IMR-90 (cell line): ENCODE results near the gene UGT1A10. TPM values are rescaled to one million over a fixed set of nuclear protein-coding genes. Genes with fewer than 3 reads are reported as not detected.

Source experiments
- ATAC-seq: fragments of 200-7000 bp; cut with Tn5 transposase; 2 replicates; pipeline ENCODE4 v1.9.1; 2020; ENCODE audit warnings: low read depth, mild to moderate bottlenecking, moderate library complexity
- BruUV-seq: library from RNA; stranded (reverse); fragments of 400-500 nt; replicated peaks from 2 replicates; lab custom pipeline; 2021; lab: Mats Ljungman, UMichigan
- CTCF ChIA-PET: fragments of 300-600 bp; formaldehyde crosslinking; extraction: SDS; loops from one replicate; lab custom pipeline; 2021; ENCODE audit warnings: antibody characterized with exemption; lab: Yijun Ruan, JAX
- POLR2A ChIA-PET: fragments of 300-600 bp; sonication (Branson Sonifier 250); formaldehyde crosslinking; loops from one replicate; lab custom pipeline; 2022; ENCODE audit warnings: antibody characterized with exemption; ENCODE audit not compliant: unreplicated experiment; lab: Charles Lee
- DNase-seq: peaks from one replicate; pipeline ENCODE4 v3.0.0; 2013
- H2AFZ ChIP-seq: replicated peaks from 2 replicates; pipeline ENCODE3; 2013; ENCODE audit warnings: low read length, mild to moderate bottlenecking; ENCODE audit not compliant: poor library complexity
- H2AK5ac ChIP-seq: 2 replicates; pipeline ENCODE4 v1.6.1; 2013; ENCODE audit warnings: low read depth, low read length, inconsistent platforms
- H2AK9ac ChIP-seq: replicated peaks from 2 replicates; pipeline ENCODE3; 2013; ENCODE audit warnings: mild to moderate bottlenecking, low read depth, low read length, moderate library complexity; ENCODE audit not compliant: poor library complexity
- H2BK120ac ChIP-seq: 2 replicates; pipeline ENCODE4 v1.6.1; 2013; ENCODE audit warnings: low read depth, low read length, inconsistent platforms
- H2BK15ac ChIP-seq: 3 replicates; pipeline ENCODE4 v1.6.1; 2013; ENCODE audit warnings: low read depth, low read length, inconsistent platforms
- H2BK20ac ChIP-seq: 2 replicates; pipeline ENCODE4 v1.6.1; 2013; ENCODE audit warnings: low read depth, mild to moderate bottlenecking, inconsistent platforms, low read length, moderate library complexity
- H2BK5ac ChIP-seq: 2 replicates; pipeline ENCODE4 v1.6.1; 2013; ENCODE audit warnings: mild to moderate bottlenecking, low read depth, low read length, inconsistent platforms; ENCODE audit not compliant: poor library complexity, severe bottlenecking
- H3K14ac ChIP-seq: replicated peaks from 2 replicates; pipeline ENCODE4 v1.6.1; 2013; ENCODE audit warnings: low read depth, low read length, inconsistent platforms
- H3K18ac ChIP-seq: 2 replicates; pipeline ENCODE4 v1.6.1; 2013; ENCODE audit warnings: low read depth, low read length, control low read depth
- H3K23ac ChIP-seq: 2 replicates; pipeline ENCODE4 v1.6.1; 2013; ENCODE audit warnings: low read depth, low read length, inconsistent platforms
- H3K27ac ChIP-seq: 2 replicates; pipeline ENCODE4 v1.5.1; 2013; ENCODE audit warnings: mild to moderate bottlenecking, control low read depth, low read length; ENCODE audit not compliant: insufficient read depth
- H3K27me3 ChIP-seq: 2 replicates; pipeline ENCODE4 v1.6.1; 2013; ENCODE audit warnings: low read length; ENCODE audit not compliant: control insufficient read depth, insufficient read depth
- H3K36me3 ChIP-seq: 2 replicates; pipeline ENCODE4 v1.6.1; 2013; ENCODE audit warnings: low read length, mixed read lengths; ENCODE audit not compliant: control insufficient read depth, insufficient read depth
- H3K4ac ChIP-seq: 2 replicates; pipeline ENCODE4 v1.6.1; 2013; ENCODE audit warnings: low read depth, low read length, inconsistent platforms
- H3K4me1 ChIP-seq: 2 replicates; pipeline ENCODE4 v1.6.1; 2013; ENCODE audit warnings: low read length, mixed read lengths; ENCODE audit not compliant: control insufficient read depth, insufficient read depth
- H3K4me2 ChIP-seq: 2 replicates; pipeline ENCODE4 v1.6.1; 2013; ENCODE audit warnings: low read depth, mild to moderate bottlenecking, control low read depth, low read length, moderate library complexity
- H3K4me3 ChIP-seq: 2 replicates; pipeline ENCODE4 v1.5.1; 2013; ENCODE audit warnings: low read depth, mild to moderate bottlenecking, control low read depth, low read length, moderate library complexity; ENCODE audit not compliant: insufficient read depth
- H3K56ac ChIP-seq: 2 replicates; pipeline ENCODE4 v1.6.1; 2013; ENCODE audit warnings: low read length, inconsistent platforms; ENCODE audit not compliant: insufficient read depth; ENCODE audit errors: extremely low read depth
- H3K79me1 ChIP-seq, 2 experiments: 2 replicates each; pipeline ENCODE4 v1.6.1; 2013; ENCODE audit warnings: low read length in 2 of 2, inconsistent platforms in 1 of 2, low read depth in 1 of 2
- H3K9ac ChIP-seq: 2 replicates; pipeline ENCODE4 v1.6.1; 2013; ENCODE audit warnings: low read depth, low read length, control low read depth
- H3K9me1 ChIP-seq: 2 replicates; pipeline ENCODE4 v1.6.1; 2013; ENCODE audit warnings: low read length, inconsistent platforms; ENCODE audit not compliant: insufficient read depth
- H3K9me3 ChIP-seq: 2 replicates; pipeline ENCODE4 v1.6.1; 2013; ENCODE audit warnings: low read length; ENCODE audit not compliant: control insufficient read depth, insufficient read depth
- H4K20me1 ChIP-seq: 2 replicates; pipeline ENCODE4 v1.6.1; 2013; ENCODE audit warnings: low read length, inconsistent platforms; ENCODE audit not compliant: insufficient read depth
- H4K5ac ChIP-seq: 2 replicates; pipeline ENCODE4 v1.6.1; 2013; ENCODE audit warnings: mild to moderate bottlenecking, low read depth, low read length, control low read depth
- H4K8ac ChIP-seq, 2 experiments: 2 replicates each; pipeline ENCODE4 v1.6.1; 2013; ENCODE audit warnings: low read depth in 2 of 2, low read length in 2 of 2, control low read depth in 1 of 2, inconsistent platforms in 1 of 2
- H4K91ac ChIP-seq: 2 replicates; pipeline ENCODE4 v1.6.1; 2013; ENCODE audit warnings: low read depth, low read length, inconsistent platforms; ENCODE audit not compliant: insufficient read depth
- BHLHE40 ChIP-seq: fragments of 150-350 bp; IDR thresholded peaks from 2 replicates; pipeline ENCODE4 v1.6.1; 2016; ENCODE audit warnings: mild to moderate bottlenecking, low read depth, low read length
- CEBPB ChIP-seq: IDR thresholded peaks from 2 replicates; pipeline ENCODE4 v1.6.1; 2012; ENCODE audit warnings: low read depth, low read length, improper control_type of control experiment
- CHD1 ChIP-seq: IDR thresholded peaks from 2 replicates; pipeline ENCODE4 v1.6.1; 2012; ENCODE audit warnings: low read depth, low read length, improper control_type of control experiment
- FOS ChIP-seq: fragments of 150-350 bp; IDR thresholded peaks from 2 replicates; pipeline ENCODE4 v1.6.1; 2016; ENCODE audit warnings: low read depth, low read length
- POLR2A ChIP-seq: IDR thresholded peaks from 2 replicates; pipeline ENCODE4 v1.6.1; 2012; ENCODE audit warnings: mild to moderate bottlenecking, low read depth, low read length
- RFX5 ChIP-seq: IDR thresholded peaks from 2 replicates; pipeline ENCODE4 v1.8.0; 2012; ENCODE audit warnings: low read depth, mild to moderate bottlenecking, low read length, moderate library complexity
- WGBS, 2 experiments: methylation state at CpG; one replicate each; pipeline versions ENCODE4 v1.1.5 to v1.1.7; 2013; ENCODE audit warnings: missing lambda C conversion rate in 2 of 2; ENCODE audit not compliant: insufficient read length in 1 of 2; ENCODE audit errors: extremely low coverage in 2 of 2; 5-methylcytosine and 5-hydroxymethylcytosine counted together
- dilution Hi-C: fragments of 300-500 bp; cut with HindIII; formaldehyde crosslinking; loops from one replicate; pipeline ENCODE4 v1.14.3; 2018; ENCODE audit warnings: low sequenced_read_pairs; ENCODE audit not compliant: unreplicated experiment
- in situ Hi-C: fragments of 300-500 bp; cut with MboI; formaldehyde crosslinking; loops from 3 replicates; pipeline ENCODE4 v1.14.3; 2019; ENCODE audit warnings: low sequenced_read_pairs, inconsistent platforms, mixed read lengths
- intact Hi-C: fragments of 100-400 bp; cut with micrococcal nuclease; formaldehyde crosslinking; loops from 2 replicates; pipeline ENCODE4 v1.10.0; 2022
- polyA plus RNA-seq, 3 experiments: library from polyadenylated mRNA; depleted of rRNA; stranded (reverse); fragments of >200 nt; gene quantifications; 2 replicates each; pipeline ENCODE4 v1.2.3, GENCODE V29; 2012; ENCODE audit warnings: low replicate concordance in 1 of 3
- total RNA-seq: library from RNA; depleted of rRNA; stranded (reverse); fragments of >200 nt; gene quantifications from 2 replicates; pipeline ENCODE4 v1.2.3, GENCODE V29; 2012

Gene UGT1A10
- total and polyA plus RNA-seq, 2 of the 4 experiments (the other 2 are of a cell fraction), result not detected

DNA sequence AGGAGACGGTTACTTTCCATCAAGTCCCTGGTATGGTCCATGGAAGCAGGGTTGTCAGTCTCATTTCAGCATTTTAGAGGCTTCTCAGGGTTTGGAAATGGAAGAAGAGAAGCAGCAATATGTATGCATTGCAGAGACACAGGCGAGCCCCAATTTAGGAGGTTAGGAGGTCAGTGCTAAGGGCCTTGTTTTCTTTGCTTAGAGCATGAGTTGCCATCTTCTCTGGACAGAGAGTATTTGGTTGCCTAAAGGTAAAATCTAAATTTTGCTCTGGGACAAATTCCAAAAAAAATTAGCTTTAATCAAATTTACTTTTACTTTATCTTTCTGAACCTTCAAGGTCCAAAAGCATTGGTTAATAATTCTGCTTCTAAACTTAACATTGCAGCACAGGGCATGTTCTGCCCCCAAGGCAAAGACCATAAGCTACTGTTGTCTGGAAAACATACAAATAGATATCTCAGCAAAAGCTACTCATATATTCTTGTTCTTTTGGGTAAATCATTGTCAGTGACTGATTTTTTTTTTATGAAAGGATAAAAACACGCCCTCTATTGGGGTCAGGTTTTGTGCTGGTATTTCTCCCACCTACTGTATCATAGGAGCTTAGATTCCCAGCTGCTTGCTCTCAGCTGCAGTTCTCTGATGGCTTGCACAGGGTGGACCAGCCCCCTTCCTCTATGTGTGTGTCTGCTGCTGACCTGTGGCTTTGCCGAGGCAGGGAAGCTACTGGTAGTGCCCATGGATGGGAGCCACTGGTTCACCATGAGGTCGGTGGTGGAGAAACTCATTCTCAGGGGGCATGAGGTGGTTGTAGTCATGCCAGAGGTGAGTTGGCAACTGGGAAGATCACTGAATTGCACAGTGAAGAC lies 35.3 kb downstream of the UGT1A10 start, which contains the start of gene UGT1A9 (continued):
- TF ChIP-seq BHLHE40, result no peak

DNA sequence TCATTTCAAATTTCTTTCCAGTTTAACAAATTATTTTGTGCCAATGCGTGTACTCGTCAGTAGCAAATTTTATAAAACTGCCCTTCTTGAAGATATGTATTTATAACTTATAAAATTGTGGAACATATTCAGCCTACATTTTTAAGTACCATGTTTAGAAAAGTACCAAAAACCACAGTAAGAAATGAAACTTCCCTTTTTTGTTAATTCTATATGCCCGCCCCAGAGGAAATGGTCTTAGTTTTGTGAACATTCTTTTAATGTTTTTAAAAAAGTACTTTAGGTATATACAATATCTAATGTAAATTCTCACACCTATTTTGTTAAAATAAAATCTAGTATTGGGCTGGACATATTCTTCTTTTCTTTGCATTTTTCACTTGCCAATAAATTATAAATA lies 36.6 kb downstream of the UGT1A10 start:
- Histone ChIP-seq H4K5ac (no peak overlapping the region), H3K27me3 (no peaks in the 10 kb centered on the region), H3K36me3 (no peaks in the 10 kb centered on the region), H3K4me3 (no peak overlapping the region), H2BK15ac (no peak overlapping the region), H2AFZ (no peak overlapping the region), H2BK20ac (no peak overlapping the region), H4K91ac (no peak overlapping the region), H3K14ac (no peak overlapping the region), H4K8ac (no peak overlapping the region), H3K18ac (no peak overlapping the region), H2AK9ac (no peak overlapping the region), H2AK5ac (no peak overlapping the region), H3K9ac (no peak overlapping the region), H3K79me1 (no peaks in the 10 kb centered on the region), H3K56ac (no peak overlapping the region), H3K4me1 (no peaks in the 10 kb centered on the region), H3K9me1 (no peaks in the 10 kb centered on the region), H3K23ac (no peak overlapping the region), H3K4ac (no peak overlapping the region), H3K4me2 (no peak overlapping the region), H2BK5ac (no peak overlapping the region), H3K27ac (no peak overlapping the region), H3K9me3 (no peaks in the 10 kb centered on the region), H4K20me1 (no peaks in the 10 kb centered on the region), H2BK120ac (no peak overlapping the region)
- ChIA-PET CTCF (no interaction called here), POLR2A (no interaction called here)
- DNase-seq (no peak), ATAC-seq (no peak)
- in situ Hi-C loops (no loop called here), dilution Hi-C loops (no loop called here), intact Hi-C loops (no loop called here)
- WGBS, 2 experiments, result no CpG with 5 or more reads among the region's 3 CpGs
- no TSS peak for BruUV-seq
- TF ChIP-seq CHD1, result no peak
- TF ChIP-seq RFX5, result no peak
- TF ChIP-seq CEBPB, result no peak
- TF ChIP-seq FOS, result no peak
- no peak for TF ChIP-seq POLR2A
